K562 (cell line): ENCODE data around the gene DUSP10. TPM values are rescaled to one million over a fixed set of nuclear protein-coding genes. Genes with fewer than 3 reads are reported as not detected.

Experiments used
- ATAC-seq: fragments of 200-7000 bp; cut with Tn5 transposase; 3 replicates; pipeline ENCODE4 v1.9.1; 2020; ENCODE audit warnings: moderate library complexity
- BruUV-seq: library from RNA; stranded (reverse); fragments of 400-500 nt; replicated peaks from 2 replicates; lab custom pipeline; 2021; lab: Mats Ljungman, UMichigan
- CTCF ChIA-PET: fragments of 300-600 bp; formaldehyde crosslinking; extraction: SDS; loops from one replicate; lab custom pipeline; 2021; ENCODE audit warnings: low intra/inter-chr PET ratio; lab: Yijun Ruan, JAX
- POLR2A ChIA-PET: fragments of 300-600, 350-650 bp; sonication (Branson Sonifier 250); formaldehyde crosslinking; extraction: SDS; loops from one replicate; lab custom pipeline; 2021; ENCODE audit warnings: antibody characterized with exemption, inconsistent platforms; lab: Yijun Ruan, JAX
- DNase-seq, 4 experiments: peaks; one replicate each; pipeline versions ENCODE4 v3.0.0 to v3.0.0-alpha.2; 2011 to 2018; ENCODE audit warnings: low spot score in 3 of 4, mixed read lengths in 3 of 4; ENCODE audit errors: extremely low read depth in 1 of 4
- FAIRE-seq: peaks from 2 replicates; lab custom pipeline; 2011; peaks lifted over from hg19 to GRCh38; lab: Jason Lieb, UNC
- H2AFZ ChIP-seq: 2 replicates; pipeline ENCODE4 v1.6.0; 2011; ENCODE audit warnings: low read depth, low read length, control low read depth, inconsistent platforms
- H3K27ac ChIP-seq: fragments of 200-600 bp; 3 replicates; pipeline ENCODE4 v1.8.0; 2011; ENCODE audit warnings: low read depth, mild to moderate bottlenecking, control low read depth, inconsistent platforms, low read length, moderate library complexity, mixed read lengths; ENCODE audit errors: extremely low read depth
- H3K27me3 ChIP-seq, 2 experiments: fragments of 300-600 bp in 1 of 2; 2 replicates in 1 of 2; 3 replicates in 1 of 2; pipeline versions ENCODE4 v1.6.0 to v1.8.0; 2011; ENCODE audit warnings: inconsistent platforms in 2 of 2, low read length in 2 of 2, mild to moderate bottlenecking in 1 of 2, mixed read lengths in 1 of 2, moderate library complexity in 1 of 2; ENCODE audit not compliant: control insufficient read depth in 2 of 2, insufficient read depth in 2 of 2
- H3K36me3 ChIP-seq: fragments of 300-600 bp; 3 replicates; pipeline ENCODE4 v1.8.0; 2011; ENCODE audit warnings: mild to moderate bottlenecking, low read length, inconsistent platforms; ENCODE audit not compliant: control insufficient read depth, insufficient read depth
- H3K4me1 ChIP-seq, 2 experiments: fragments of 200-600 bp in 1 of 2; replicated peaks in 1 of 2; 2 replicates in 1 of 2; 3 replicates in 1 of 2; pipeline versions ENCODE4 v1.5.1 to v1.8.0; 2011; ENCODE audit warnings: inconsistent platforms in 2 of 2, low read length in 2 of 2, mild to moderate bottlenecking in 1 of 2, mixed read lengths in 1 of 2, moderate library complexity in 1 of 2; ENCODE audit not compliant: control insufficient read depth in 2 of 2, insufficient read depth in 2 of 2
- H3K4me2 ChIP-seq: 2 replicates; pipeline ENCODE4 v1.6.1; 2011; ENCODE audit warnings: low read length, control low read depth, inconsistent platforms, mixed read lengths; ENCODE audit not compliant: insufficient read depth
- H3K4me3 ChIP-seq: fragments of 200-600 bp; sonication (generic), shearing (Covaris generic); 2 replicates; pipeline ENCODE4 v1.5.1; 2016; ENCODE audit warnings: control low read depth, inconsistent platforms
- H3K79me2 ChIP-seq: fragments of 200-600 bp; 3 replicates; pipeline ENCODE4 v1.8.0; 2011; ENCODE audit warnings: low read length, inconsistent platforms; ENCODE audit not compliant: control insufficient read depth, insufficient read depth
- H3K9ac ChIP-seq, 2 experiments: 2 replicates each; pipeline versions ENCODE4 v1.6.0 to v1.6.1; 2011; ENCODE audit warnings: low read depth in 2 of 2, low read length in 2 of 2, control low read depth in 1 of 2, inconsistent platforms in 1 of 2, mild to moderate bottlenecking in 1 of 2, mixed read lengths in 1 of 2; ENCODE audit not compliant: insufficient read depth in 1 of 2
- H3K9me1 ChIP-seq: one replicate; pipeline ENCODE4 v1.6.0; 2011; ENCODE audit warnings: inconsistent platforms, mild to moderate bottlenecking, low read length, moderate library complexity; ENCODE audit not compliant: control insufficient read depth, insufficient read depth
- H3K9me3 ChIP-seq: replicated peaks from 2 replicates; pipeline ENCODE4 v1.5.1; 2011; ENCODE audit warnings: low read depth, low read length, inconsistent platforms; ENCODE audit not compliant: control insufficient read depth, insufficient read depth
- H4K20me1 ChIP-seq: replicated peaks from 2 replicates; pipeline ENCODE4 v1.6.1; 2011; ENCODE audit warnings: low read length, inconsistent platforms, mixed read lengths; ENCODE audit not compliant: control insufficient read depth, insufficient read depth
- ELF1 ChIP-seq: fragments of 200-800 bp; sonication (Bioruptor generic); IDR thresholded peaks from 2 replicates; pipeline ENCODE4 v1.6.1; 2016; ENCODE audit warnings: missing genetic modification characterization, missing compliant biosample characterization
- ETV1 ChIP-seq: fragments of 450-650 bp; conservative IDR thresholded peaks from 2 replicates; pipeline ENCODE4 v1.6.1; 2016; ENCODE audit warnings: missing genetic modification characterization, control low read depth, low read depth, missing compliant biosample characterization
- NCOA2 ChIP-seq, 2 experiments: fragments of 450-650 bp; IDR thresholded peaks; 2 replicates each; pipeline ENCODE4 v1.6.1; 2018; ENCODE audit warnings: mild to moderate bottlenecking in 2 of 2, moderate library complexity in 1 of 2; ENCODE audit not compliant: partially characterized antibody in 2 of 2
- PPARD ChIP-seq: fragments of 250-450 bp; sonication (Bioruptor Pico); IDR thresholded peaks from 2 replicates; pipeline ENCODE4 v1.8.0; 2022; ENCODE audit warnings: inconsistent platforms, mild to moderate bottlenecking, moderate library complexity
- STAT5A ChIP-seq: IDR thresholded peaks from 2 replicates; pipeline ENCODE4 v1.6.1; 2012; ENCODE audit warnings: low read length, inconsistent platforms, borderline replicate concordance
- ZNF165 ChIP-seq: fragments of 250-450 bp; sonication (Bioruptor Pico); IDR thresholded peaks from 2 replicates; pipeline ENCODE4 v1.4.0; 2020; ENCODE audit warnings: borderline replicate concordance
- ZNF436 ChIP-seq: fragments of 250-450, 450-650 bp; sonication (Bioruptor Pico); formaldehyde crosslinking; IDR thresholded peaks from 2 replicates; pipeline ENCODE4 v1.7.0; 2020; ENCODE audit warnings: mild to moderate bottlenecking
- WGBS: fragments of 100-300 bp; shearing (Covaris generic); methylation state at CpG from one replicate; pipeline ENCODE4 v1.1.6; 2016; ENCODE audit warnings: low coverage, mixed read lengths; ENCODE audit not compliant: insufficient coverage; ENCODE audit errors: missing lambda C conversion rate; 5-methylcytosine and 5-hydroxymethylcytosine counted together
- in situ Hi-C: fragments of 300-500 bp; cut with MboI; formaldehyde crosslinking; loops from 4 replicates; pipeline ENCODE4 v1.15.0; 2018; ENCODE audit warnings: inconsistent platforms, mixed read lengths
- intact Hi-C: fragments of 100-400 bp; cut with micrococcal nuclease; formaldehyde crosslinking; loops from 2 replicates; pipeline ENCODE4 v1.14.2; 2022
- polyA plus RNA-seq, 8 experiments: library from polyadenylated mRNA; depleted of rRNA in 4 of 8; stranded (reverse) in 5 of 8; unstranded in 3 of 8; fragments of >200 nt; fragmentation: Nextera tagmentation in 2 of 8; fragmentation: Illumina TruSeq in 1 of 8; extraction: Ambion mirVana in 2 of 8; extraction: Trizol in 1 of 8; gene quantifications; 2 replicates each; pipeline versions ENCODE4 v1.2.1 to v1.2.3, GENCODE V29; 2011 to 2014; ENCODE audit warnings: inconsistent platforms in 1 of 8, missing spikeins in 1 of 8
- total RNA-seq, 7 experiments: library from RNA; depleted of rRNA in 6 of 7; stranded (reverse); fragments of >200 nt in 6 of 7; fragmentation: Illumina TruSeq in 2 of 7; extraction: Trizol in 2 of 7; gene quantifications; 2 replicates each; pipeline versions ENCODE4 v1.2.1 to v1.2.3, GENCODE V29; 2011 to 2021; ENCODE audit warnings: low replicate concordance in 1 of 7
- TF ChIP-seq, protein P1 (sequence below): sonication (generic); formaldehyde crosslinking; IDR thresholded peaks from 2 replicates; pipeline ENCODE4 v1.8.0; 2022; ENCODE audit warnings: mild to moderate bottlenecking, missing genetic modification reagents
- TF ChIP-seq, protein P2 (sequence below): sonication (generic); formaldehyde crosslinking; IDR thresholded peaks from 2 replicates; pipeline ENCODE4 v1.8.1; 2023; ENCODE audit warnings: mild to moderate bottlenecking, missing genetic modification reagents

Gene DUSP10
- total and polyA plus RNA-seq, 9 of the 15 experiments (the other 6 are each of a cell fraction or from before 2014, with no cell fraction given): 1.7 to 8.3 (median 6.1) TPM

DNA sequence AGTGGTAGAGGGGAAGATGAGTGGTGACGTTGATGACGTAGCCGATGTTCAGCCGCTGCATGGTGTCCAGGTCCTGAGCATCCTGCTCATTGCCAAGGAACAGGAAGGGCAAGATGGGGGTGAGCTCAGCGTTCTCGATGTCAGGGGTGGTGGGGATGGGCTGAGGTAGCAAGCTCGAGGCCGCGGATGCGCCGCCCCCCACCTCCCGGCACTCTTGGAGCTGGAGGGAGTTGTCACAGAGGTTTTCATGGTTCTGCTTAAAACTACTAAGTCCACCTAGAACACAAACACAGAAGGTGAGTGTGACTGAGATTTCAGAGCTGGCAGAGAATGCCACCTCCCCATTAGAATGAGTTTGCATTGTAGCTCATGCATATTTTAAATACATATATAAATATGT is 35.7 kb downstream of the DUSP10 start:
- TF ChIP-seq ELF1 (tag) (no peak), ZNF165 (0 out of 2 replicates have a peak, but pooled peaks have one; percentile 8)
- Histone ChIP-seq H3K9me3 (no peaks in the 10 kb centered on the region), H3K79me2 (peaks cover 13% of the 10 kb centered on the region; the same call in 1 of the 3 replicates), H2AFZ (no peak overlapping the region), H3K27ac (no peak overlapping the region), H3K36me3 (peaks cover 21% of the 10 kb centered on the region), H3K9ac (no peak overlapping the region), H3K9me1 (no peaks in the 10 kb centered on the region), H3K4me2 (no peak overlapping the region), H3K4me1 (peaks cover 10 to 43% of the 10 kb centered on the region in 2 experiments), H4K20me1 (no peaks in the 10 kb centered on the region), H3K4me3 (no peak overlapping the region), H3K27me3 (no peaks in the 10 kb centered on the region)
- POLR2A ChIA-PET: no interaction called here
- WGBS: 67% methylated on average over 12 of the region's 12 CpGs
- no peak for FAIRE-seq
- no peak for DNase-seq
- in situ Hi-C loops: no loop called here
- no TSS peak for BruUV-seq
- CTCF ChIA-PET: no interaction called here
- no peak for ATAC-seq
- intact Hi-C loops: no loop called here

DNA sequence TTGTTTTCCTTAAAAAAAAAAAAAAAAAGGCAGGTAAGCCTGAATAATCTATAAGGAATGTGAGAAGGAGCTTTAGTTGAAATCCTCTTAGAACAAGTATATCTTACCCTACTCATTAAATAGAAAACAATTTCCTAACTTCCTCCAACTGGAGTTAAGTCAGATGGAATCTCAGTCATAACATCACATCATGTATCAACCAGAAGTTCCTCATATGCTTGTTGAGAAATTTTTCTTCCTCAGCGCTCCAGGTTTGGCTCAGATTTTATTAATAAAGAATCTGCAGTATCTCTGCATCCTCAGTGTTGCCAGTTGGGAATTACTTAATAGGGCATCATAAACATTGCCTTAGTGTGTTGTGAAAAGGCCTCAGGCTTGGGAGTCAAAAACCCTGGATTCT is 37.6 kb downstream of the DUSP10 start:
- ATAC-seq: no peak
- WGBS: 85% methylated on average over 1 of the region's 1 CpG
- H3K79me2 ChIP-seq: peaks cover 12% of the 10 kb centered on the region; the same call in 1 of the 3 replicates
- no peak overlapping the region for H2AFZ ChIP-seq
- intact Hi-C loops (no loop called here), in situ Hi-C loops (no loop called here)
- H3K36me3 ChIP-seq: peaks cover 21% of the 10 kb centered on the region
- H4K20me1 ChIP-seq: no peaks in the 10 kb centered on the region
- POLR2A ChIA-PET: interaction anchor here (0.8 kb wide), 1 partner anchor 68 kb away, joined by 3 read pairs; no protein-coding TSS in a partner anchor
- CTCF ChIA-PET: no interaction called here
- no peaks in the 10 kb centered on the region for H3K9me1 ChIP-seq
- FAIRE-seq: no peak
- no peak overlapping the region for H3K4me3 ChIP-seq
- H3K4me1 ChIP-seq: peaks cover 10 to 28% of the 10 kb centered on the region in 2 experiments
- H3K27me3 ChIP-seq: no peaks in the 10 kb centered on the region
- H3K27ac ChIP-seq: no peak overlapping the region
- DNase-seq: no peak
- H3K9ac ChIP-seq: no peak overlapping the region
- no peak overlapping the region for H3K4me2 ChIP-seq
- BruUV-seq: no TSS peak
- H3K9me3 ChIP-seq: no peaks in the 10 kb centered on the region
- TF ChIP-seq STAT5A (no peak), PPARD (CRISPR knock-in tag) (no peak), ETV1 (tag) (no peak), NCOA2 (IDR thresholded peaks at IDR 0.05; ENCODE audit: partially characterized antibody in 2 of 2) (no peak), ZNF436 (no peak)
- TF ChIP-seq, protein P1, sequence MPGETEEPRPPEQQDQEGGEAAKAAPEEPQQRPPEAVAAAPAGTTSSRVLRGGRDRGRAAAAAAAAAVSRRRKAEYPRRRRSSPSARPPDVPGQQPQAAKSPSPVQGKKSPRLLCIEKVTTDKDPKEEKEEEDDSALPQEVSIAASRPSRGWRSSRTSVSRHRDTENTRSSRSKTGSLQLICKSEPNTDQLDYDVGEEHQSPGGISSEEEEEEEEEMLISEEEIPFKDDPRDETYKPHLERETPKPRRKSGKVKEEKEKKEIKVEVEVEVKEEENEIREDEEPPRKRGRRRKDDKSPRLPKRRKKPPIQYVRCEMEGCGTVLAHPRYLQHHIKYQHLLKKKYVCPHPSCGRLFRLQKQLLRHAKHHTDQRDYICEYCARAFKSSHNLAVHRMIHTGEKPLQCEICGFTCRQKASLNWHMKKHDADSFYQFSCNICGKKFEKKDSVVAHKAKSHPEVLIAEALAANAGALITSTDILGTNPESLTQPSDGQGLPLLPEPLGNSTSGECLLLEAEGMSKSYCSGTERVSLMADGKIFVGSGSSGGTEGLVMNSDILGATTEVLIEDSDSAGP (CRISPR knock-in tag): no peak
- TF ChIP-seq, protein P2, sequence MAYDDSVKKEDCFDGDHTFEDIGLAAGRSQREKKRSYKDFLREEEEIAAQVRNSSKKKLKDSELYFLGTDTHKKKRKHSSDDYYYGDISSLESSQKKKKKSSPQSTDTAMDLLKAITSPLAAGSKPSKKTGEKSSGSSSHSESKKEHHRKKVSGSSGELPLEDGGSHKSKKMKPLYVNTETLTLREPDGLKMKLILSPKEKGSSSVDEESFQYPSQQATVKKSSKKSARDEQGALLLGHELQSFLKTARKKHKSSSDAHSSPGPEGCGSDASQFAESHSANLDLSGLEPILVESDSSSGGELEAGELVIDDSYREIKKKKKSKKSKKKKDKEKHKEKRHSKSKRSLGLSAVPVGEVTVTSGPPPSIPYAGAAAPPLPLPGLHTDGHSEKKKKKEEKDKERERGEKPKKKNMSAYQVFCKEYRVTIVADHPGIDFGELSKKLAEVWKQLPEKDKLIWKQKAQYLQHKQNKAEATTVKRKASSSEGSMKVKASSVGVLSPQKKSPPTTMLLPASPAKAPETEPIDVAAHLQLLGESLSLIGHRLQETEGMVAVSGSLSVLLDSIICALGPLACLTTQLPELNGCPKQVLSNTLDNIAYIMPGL (CRISPR knock-in tag): no peak
